ENCODE results near the gene IGF2.
A peak's percentile ranks its signal among the peaks of the same experiment; 100 is the strongest.

The IGF2 gene

GRCh38 chr11:2169626-2170570, 30.7 kb upstream of the IGF2 start:
- no peak for DNase-seq

GRCh38 chr11:2169005-2169378, 29.8 kb upstream of the IGF2 start:
- DNase-seq = no peak

GRCh38 chr11:2168286-2169004, 29.3 kb upstream of the IGF2 start:
- DNase-seq = no peak

- DNase-seq = no peak
These were observed 28.2 kb upstream of the IGF2 start for GRCh38 chr11:2167141-2168045.

GRCh38 chr11:2166091-2166851, 27.1 kb upstream of the IGF2 start:
- DNase-seq = no peak

- no peak for DNase-seq
These were observed 26.4 kb upstream of the IGF2 start for GRCh38 chr11:2165571-2165970.

GRCh38 chr11:2164861-2165555, 25.8 kb upstream of the IGF2 start:
- no peak for DNase-seq

- DNase-seq = no peak
These were observed 24.9 kb upstream of the IGF2 start for GRCh38 chr11:2164081-2164480.

GRCh38 chr11:2163428-2163978, 24.3 kb upstream of the IGF2 start:
- DNase-seq = no peak

GRCh38 chr11:2160736-2161259, 21.6 kb upstream of the IGF2 start, which contains the start of gene INS:
Gene INS (minus strand): TSS chr11:2161209. CDS start chr11:2160971, 238 bp downstream.
- no peak for DNase-seq

- DNase-seq = no peak
These were observed 20.6 kb upstream of the IGF2 start for GRCh38 chr11:2159536-2160413.

GRCh38 chr11:2158966-2159365, 19.8 kb upstream of the IGF2 start:
- DNase-seq = no peak

GRCh38 chr11:2158296-2158737, 19.1 kb upstream of the IGF2 start:
- no peak for DNase-seq

- no peak for DNase-seq
These were observed 18.3 kb upstream of the IGF2 start for GRCh38 chr11:2157294-2158040.

GRCh38 chr11:2156416-2157182, 17.4 kb upstream of the IGF2 start:
- peak; percentile 65 to 70 for DNase-seq

- no peak for DNase-seq
These were observed 16.3 kb upstream of the IGF2 start for GRCh38 chr11:2155511-2155910.

GRCh38 chr11:2154889-2155288, 15.7 kb upstream of the IGF2 start:
- no peak for DNase-seq

- DNase-seq = no peak
These were observed 15.0 kb upstream of the IGF2 start for GRCh38 chr11:2154195-2154585.
